ENCODE data around the gene ZNF784.

ZNF784 gene

DNA sequence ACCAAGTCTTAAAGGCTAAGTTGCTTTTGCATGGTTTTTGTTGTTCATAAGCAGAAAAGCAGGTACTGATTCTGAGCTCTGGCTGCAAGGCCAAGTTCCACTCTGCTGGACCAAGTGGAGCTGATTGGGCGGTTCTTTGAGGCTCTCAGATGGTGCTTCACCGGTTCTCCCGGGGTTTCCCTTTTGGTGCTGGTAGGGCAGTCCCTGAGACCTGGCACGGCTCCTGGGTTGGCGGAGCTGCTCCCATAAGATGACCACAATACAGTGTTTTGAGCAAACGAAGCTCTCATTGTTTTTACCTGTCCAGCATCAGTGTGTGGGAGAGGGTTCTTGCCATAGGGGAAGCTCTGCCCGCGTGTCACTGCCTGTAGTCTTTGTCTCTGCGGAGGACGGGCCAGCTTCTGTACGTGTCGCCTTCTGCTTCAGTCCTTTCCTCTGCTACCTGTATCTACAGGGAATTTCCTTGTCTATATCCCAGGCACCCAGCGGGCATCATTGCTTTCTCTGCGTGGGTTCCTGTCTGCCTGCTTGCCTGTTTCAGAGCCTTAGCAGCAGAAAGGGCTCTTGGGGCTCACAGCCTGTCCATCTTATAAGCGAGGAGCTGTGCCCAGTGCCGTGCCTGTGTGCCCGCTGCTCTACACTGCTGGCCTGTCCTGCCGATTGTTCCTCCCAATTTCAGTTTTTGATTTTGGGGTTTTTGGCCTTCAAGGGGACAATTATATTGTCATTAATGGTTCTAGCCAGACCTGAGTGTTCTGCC is 32.8 kb upstream of the ZNF784 start:
- TF ChIP-seq, protein P1, sequence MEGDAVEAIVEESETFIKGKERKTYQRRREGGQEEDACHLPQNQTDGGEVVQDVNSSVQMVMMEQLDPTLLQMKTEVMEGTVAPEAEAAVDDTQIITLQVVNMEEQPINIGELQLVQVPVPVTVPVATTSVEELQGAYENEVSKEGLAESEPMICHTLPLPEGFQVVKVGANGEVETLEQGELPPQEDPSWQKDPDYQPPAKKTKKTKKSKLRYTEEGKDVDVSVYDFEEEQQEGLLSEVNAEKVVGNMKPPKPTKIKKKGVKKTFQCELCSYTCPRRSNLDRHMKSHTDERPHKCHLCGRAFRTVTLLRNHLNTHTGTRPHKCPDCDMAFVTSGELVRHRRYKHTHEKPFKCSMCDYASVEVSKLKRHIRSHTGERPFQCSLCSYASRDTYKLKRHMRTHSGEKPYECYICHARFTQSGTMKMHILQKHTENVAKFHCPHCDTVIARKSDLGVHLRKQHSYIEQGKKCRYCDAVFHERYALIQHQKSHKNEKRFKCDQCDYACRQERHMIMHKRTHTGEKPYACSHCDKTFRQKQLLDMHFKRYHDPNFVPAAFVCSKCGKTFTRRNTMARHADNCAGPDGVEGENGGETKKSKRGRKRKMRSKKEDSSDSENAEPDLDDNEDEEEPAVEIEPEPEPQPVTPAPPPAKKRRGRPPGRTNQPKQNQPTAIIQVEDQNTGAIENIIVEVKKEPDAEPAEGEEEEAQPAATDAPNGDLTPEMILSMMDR (conservative IDR thresholded peaks at IDR 0.05; ENCODE audit: control insufficient read depth, insufficient read depth, low read depth, low read length): no peak
- H3K4me3 ChIP-seq (ENCODE audit: control insufficient read depth, low read depth, low read length): peak overlapping the region; percentile 93
- peak; percentile 39 for DNase-seq (ENCODE audit: low read depth)

DNA sequence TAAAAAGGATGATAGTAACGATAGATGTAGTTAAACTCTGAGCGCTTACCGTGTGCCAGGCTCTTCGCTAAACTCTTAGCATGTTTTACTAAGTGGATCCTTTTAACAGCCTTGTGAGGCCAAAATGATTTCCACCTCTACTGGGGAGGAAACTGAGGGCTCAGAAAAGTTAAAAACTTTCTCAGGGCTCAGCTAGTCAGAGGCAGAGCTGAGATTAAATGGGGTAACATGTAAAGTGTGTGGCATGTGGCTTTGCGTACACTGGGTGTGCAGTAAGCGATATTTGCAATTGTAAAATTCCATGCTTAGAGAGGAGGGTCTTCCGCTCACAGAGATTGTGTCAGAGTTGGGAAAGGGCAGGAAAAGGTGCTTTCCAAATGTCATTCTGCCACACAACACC is 32.2 kb upstream of the ZNF784 start:
- DNase-seq (ENCODE audit: low read depth): no peak
- peak overlapping the region; percentile 93 for H3K4me3 ChIP-seq (ENCODE audit: control insufficient read depth, low read depth, low read length)
- TF ChIP-seq, protein P1 (conservative IDR thresholded peaks at IDR 0.05; ENCODE audit: control insufficient read depth, insufficient read depth, low read depth, low read length): no peak

DNA sequence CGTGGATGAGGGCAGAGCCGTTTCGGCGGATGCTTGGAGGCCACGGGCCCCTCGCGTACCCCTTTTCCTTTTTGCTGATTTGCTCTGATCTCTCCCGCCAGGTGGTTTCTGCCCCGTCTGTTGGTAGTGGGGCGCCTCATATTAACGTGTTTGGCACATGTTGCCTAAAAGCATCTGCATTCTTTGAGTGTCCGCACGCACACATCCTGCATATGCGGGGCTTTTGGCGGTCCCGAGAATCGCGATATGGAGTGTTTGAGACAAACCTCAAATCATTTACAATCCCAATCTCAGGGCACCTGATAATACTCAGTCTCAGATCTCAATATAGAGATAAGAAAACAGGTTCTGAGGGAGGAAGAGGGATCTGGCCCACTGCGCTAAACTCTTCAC is 31.3 kb upstream of the ZNF784 start:
- DNase-seq (ENCODE audit: low read depth): no peak
- peak overlapping the region; percentile 93 for H3K4me3 ChIP-seq (ENCODE audit: control insufficient read depth, low read depth, low read length)
- TF ChIP-seq, protein P1 (conservative IDR thresholded peaks at IDR 0.05; ENCODE audit: control insufficient read depth, insufficient read depth, low read depth, low read length): no peak

DNA sequence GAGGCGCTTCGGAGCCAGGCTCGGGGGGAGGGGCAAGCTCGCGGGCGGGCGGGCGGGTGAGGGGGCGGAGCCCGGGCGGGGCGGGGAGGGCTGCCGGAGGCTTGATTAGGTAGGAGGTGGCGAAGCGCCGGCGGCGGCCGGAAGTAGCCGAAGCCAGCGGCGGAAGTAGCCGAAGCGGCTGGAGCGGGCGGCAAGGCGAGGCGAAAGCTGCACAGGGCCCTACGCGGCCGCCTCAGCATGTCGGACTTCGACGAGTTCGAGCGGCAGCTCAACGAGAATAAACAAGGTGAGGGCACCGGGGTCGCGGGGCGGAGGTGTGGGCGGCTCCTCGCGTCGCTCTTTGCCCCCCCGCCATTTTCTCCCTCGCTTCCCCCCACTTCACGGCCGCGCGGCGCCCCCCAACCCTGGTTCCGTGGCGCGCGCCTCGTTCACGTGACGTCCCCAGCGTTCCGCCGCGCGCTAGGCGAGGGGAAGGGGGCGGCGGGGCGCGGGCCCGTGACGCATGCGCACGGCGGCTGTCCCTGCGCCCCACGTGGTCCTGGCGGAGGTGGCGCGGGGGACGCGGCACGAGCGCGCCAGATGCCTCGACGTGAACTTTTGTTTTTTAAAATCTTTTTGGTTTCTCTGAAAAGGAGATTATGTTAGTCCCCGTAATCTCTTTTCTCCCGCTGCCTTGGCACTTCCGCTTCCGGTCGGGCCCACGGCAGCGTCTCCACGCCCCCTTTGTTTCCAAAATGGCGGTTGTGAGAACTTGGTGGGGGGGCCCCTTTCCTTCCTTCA is 30.7 kb upstream of the ZNF784 start, which contains the start of gene U2AF2:
U2AF2 (plus strand) TSS at position 168 of the 780 bp plus-strand sequence; CDS start at position 238, 70 bp downstream.
- peak within 1 kb of the TSS; percentile 93 for H3K4me3 ChIP-seq (ENCODE audit: control insufficient read depth, low read depth, low read length)
- peak; percentile 65 for DNase-seq (ENCODE audit: low read depth)
- TF ChIP-seq, protein P1 (conservative IDR thresholded peaks at IDR 0.05; ENCODE audit: control insufficient read depth, insufficient read depth, low read depth, low read length): no peak

DNA sequence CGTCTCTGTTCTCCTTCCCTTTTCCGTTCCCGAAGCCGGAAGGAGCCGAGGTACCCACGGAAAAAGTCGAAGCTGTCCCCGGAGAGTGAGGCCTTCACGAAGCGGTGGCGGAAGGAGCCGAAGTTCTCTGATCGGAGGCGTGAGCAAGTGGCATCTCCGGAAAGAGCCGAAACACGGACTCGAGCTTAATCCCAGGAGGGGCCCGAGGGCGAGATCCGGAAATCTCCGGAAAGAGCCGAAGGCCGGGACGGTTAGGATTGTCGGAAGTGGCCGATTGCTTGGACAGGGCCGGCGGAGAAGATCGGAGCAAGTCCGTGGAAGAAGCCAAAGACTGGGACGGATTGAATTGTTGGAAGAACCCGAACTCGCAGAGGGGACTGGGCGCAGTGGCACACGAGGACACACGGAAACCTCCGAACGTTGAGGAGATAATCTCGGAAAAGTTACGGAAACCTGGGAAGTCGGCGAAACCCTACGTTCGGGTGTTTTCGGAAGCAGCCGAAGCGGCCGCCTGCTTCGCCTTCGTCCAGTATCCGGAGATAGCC is 30.0 kb upstream of the ZNF784 start:
- peak; percentile 99 for DNase-seq (ENCODE audit: low read depth)
- peak overlapping the region; percentile 93 for H3K4me3 ChIP-seq (ENCODE audit: control insufficient read depth, low read depth, low read length)
- TF ChIP-seq, protein P1 (conservative IDR thresholded peaks at IDR 0.05; ENCODE audit: control insufficient read depth, insufficient read depth, low read depth, low read length): no peak

DNA sequence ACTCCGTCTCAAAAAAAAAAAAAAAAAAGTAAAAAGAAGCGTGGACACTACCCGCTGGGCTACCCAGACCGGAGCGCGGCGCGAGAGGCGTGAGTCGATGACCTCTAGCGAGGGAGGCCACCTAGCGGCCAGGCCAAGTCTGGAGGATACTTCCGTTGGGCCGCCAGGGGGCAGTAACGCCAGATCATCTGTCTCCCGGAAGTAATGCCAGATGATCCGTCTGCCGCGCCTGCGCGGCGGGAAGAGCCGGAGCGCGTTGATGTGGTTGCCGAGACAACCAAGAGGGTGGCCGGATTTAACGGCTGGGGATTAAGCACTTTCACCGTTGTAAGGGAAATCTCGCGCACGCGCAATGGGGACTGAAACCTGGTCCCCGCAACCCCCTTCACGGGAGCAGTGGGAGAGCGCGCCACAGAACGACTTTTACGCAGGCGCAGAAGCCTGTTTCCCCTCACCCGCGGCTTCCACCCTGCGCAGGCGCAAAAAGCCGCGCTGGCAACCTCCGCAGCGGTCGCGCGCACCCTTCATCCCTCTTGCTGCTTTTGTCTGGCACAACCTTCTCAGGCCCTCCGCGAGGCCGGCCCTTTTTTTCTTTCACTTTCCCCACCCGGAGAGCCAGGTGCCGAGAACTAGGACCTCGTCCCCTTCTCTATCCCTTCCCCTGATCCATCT is 29.4 kb upstream of the ZNF784 start:
- DNase-seq (ENCODE audit: low read depth): peak; percentile 98
- TF ChIP-seq, protein P1 (conservative IDR thresholded peaks at IDR 0.05; ENCODE audit: control insufficient read depth, insufficient read depth, low read depth, low read length): peak; percentile 99
- H3K4me3 ChIP-seq (ENCODE audit: control insufficient read depth, low read depth, low read length): peak overlapping the region; percentile 93

Data from fibroblast of mammary gland (primary cell).